GM21737 (cell line): ENCODE results near the gene TDP1.

ENCODE experiments used
- ATAC-seq: cut with Tn5 transposase; IDR thresholded peaks from one replicate; pipeline ENCODE4 v1.9.1; 2021; ENCODE audit warnings: mild to moderate bottlenecking, moderate library complexity; ENCODE audit not compliant: unreplicated experiment

Gene TDP1

GRCh38 chr14:89936654-89937185 lies 19.0 kb upstream of the TDP1 start:
- ATAC-seq, result no peak

- ATAC-seq, result no peak
These were observed 13.8 kb upstream of the TDP1 start for GRCh38 chr14:89941830-89942377.

GRCh38 chr14:89947344-89947743 lies 8.4 kb upstream of the TDP1 start:
- no peak for ATAC-seq

- no peak for ATAC-seq
These were observed 3.2 kb upstream of the TDP1 start for GRCh38 chr14:89952576-89952975.

GRCh38 chr14:89953602-89954001 lies 2.1 kb upstream of the TDP1 start:
- no peak for ATAC-seq

- peak; percentile 76 for ATAC-seq
These were observed 1.4 kb upstream of the TDP1 start, which contains the start of gene EFCAB11 for GRCh38 chr14:89954070-89955021. Gene EFCAB11 (minus strand): TSS chr14:89954730. CDS start chr14:89954660, 70 bp downstream.

GRCh38 chr14:89955022-89955744 lies 544 bp upstream of the TDP1 start:
- peak; percentile 9 for ATAC-seq

- no peak for ATAC-seq
These were observed 908 bp downstream of the TDP1 start for GRCh38 chr14:89956661-89957009.

GRCh38 chr14:89957376-89957775 lies 1.6 kb downstream of the TDP1 start:
- ATAC-seq, result no peak

- no peak for ATAC-seq
These were observed 2.1 kb downstream of the TDP1 start for GRCh38 chr14:89957791-89958190.

- ATAC-seq, result no peak
These were observed 3.2 kb downstream of the TDP1 start for GRCh38 chr14:89958966-89959365.

- ATAC-seq, result no peak
These were observed 4.2 kb downstream of the TDP1 start for GRCh38 chr14:89959853-89960445.

- no peak for ATAC-seq
These were observed 5.2 kb downstream of the TDP1 start for GRCh38 chr14:89960914-89961313.

- ATAC-seq, result no peak
These were observed 7.7 kb downstream of the TDP1 start for GRCh38 chr14:89963288-89963978.

GRCh38 chr14:89965839-89966238 lies 10.1 kb downstream of the TDP1 start:
- no peak for ATAC-seq

- no peak for ATAC-seq
These were observed 17.6 kb downstream of the TDP1 start for GRCh38 chr14:89973234-89973823.

- no peak for ATAC-seq
These were observed 21.9 kb downstream of the TDP1 start for GRCh38 chr14:89977668-89978067.

- no peak for ATAC-seq
These were observed 22.9 kb downstream of the TDP1 start for GRCh38 chr14:89978656-89979055.

- ATAC-seq, result no peak
These were observed 27.6 kb downstream of the TDP1 start for GRCh38 chr14:89983375-89983774.
